ENCODE measurements around the gene KISS1R. TPM values are rescaled to one million over a fixed set of nuclear protein-coding genes. Genes with fewer than 3 reads are reported as not detected.

Gene KISS1R
- polyA plus RNA-seq, 1 donor: 0.33 TPM

GRCh38 chr19:931860-932647 is 14.9 kb downstream of the KISS1R start:
- H3K36me3 ChIP-seq (ENCODE audit: control insufficient read depth, insufficient read depth, low read length): peaks cover 71% of the 10 kb centered on the region
- H3K4me3 ChIP-seq (ENCODE audit: low read length): peak overlapping the region; percentile 2
- WGBS (ENCODE audit: insufficient coverage, low lambda C conversion rate): no CpG with 5 or more reads among the region's 32 CpGs

GRCh38 chr19:932648-933552 is 15.8 kb downstream of the KISS1R start:
- DNase-seq: peak in 1 of 2 donors; percentile 59

More at GRCh38 chr19:931860-932647, 14.9 kb downstream of the KISS1R start:
- Histone ChIP-seq H3K4me1 (ENCODE audit: control insufficient read depth, insufficient read depth, low read length) (peaks cover 49% of the 10 kb centered on the region), H3K9me3 (ENCODE audit: control insufficient read depth, low read depth, low read length) (peaks cover 8% of the 10 kb centered on the region), H3K27ac (ENCODE audit: low read length) (peak overlapping the region; percentile 72), H3K27me3 (ENCODE audit: control insufficient read depth, insufficient read depth, low read length) (no peaks in the 10 kb centered on the region)
- no peak for DNase-seq

DNA sequence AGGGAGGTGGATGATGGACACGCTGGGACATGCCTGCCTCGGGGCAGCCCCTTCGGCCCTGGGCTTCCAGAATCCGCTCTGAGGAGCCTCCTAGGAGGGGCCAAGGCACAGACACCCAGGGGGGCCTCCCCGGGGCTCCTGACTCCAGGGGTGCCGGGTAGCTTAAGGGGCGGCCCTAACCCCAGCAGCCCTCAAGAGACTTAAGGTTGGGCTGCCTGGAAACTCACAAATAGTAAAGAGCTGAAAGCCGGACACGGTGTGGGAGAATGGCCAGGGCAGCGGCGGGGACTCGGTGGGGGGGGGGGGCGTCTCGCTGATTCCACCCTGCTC is 16.4 kb downstream of the KISS1R start:
- H3K9me3 ChIP-seq (ENCODE audit: control insufficient read depth, low read depth, low read length): peaks cover 8% of the 10 kb centered on the region
- H3K4me3 ChIP-seq (ENCODE audit: low read length): peak overlapping the region; percentile 26
- peak overlapping the region; percentile 72 for H3K27ac ChIP-seq (ENCODE audit: low read length)
- WGBS (ENCODE audit: insufficient coverage, low lambda C conversion rate): no CpG with 5 or more reads among the region's 14 CpGs
- no peaks in the 10 kb centered on the region for H3K27me3 ChIP-seq (ENCODE audit: control insufficient read depth, insufficient read depth, low read length)
- peaks cover 52% of the 10 kb centered on the region for H3K4me1 ChIP-seq (ENCODE audit: control insufficient read depth, insufficient read depth, low read length)
- DNase-seq: no peak
- H3K36me3 ChIP-seq (ENCODE audit: control insufficient read depth, insufficient read depth, low read length): peaks cover 81% of the 10 kb centered on the region

More at GRCh38 chr19:932648-933552, 15.8 kb downstream of the KISS1R start:
- no CpG with 5 or more reads among the region's 54 CpGs for WGBS (ENCODE audit: insufficient coverage, low lambda C conversion rate)
- H3K27ac ChIP-seq (ENCODE audit: low read length): peak overlapping the region; percentile 72
- peak overlapping the region; percentile 26 for H3K4me3 ChIP-seq (ENCODE audit: low read length)
- peaks cover 8% of the 10 kb centered on the region for H3K9me3 ChIP-seq (ENCODE audit: control insufficient read depth, low read depth, low read length)
- H3K4me1 ChIP-seq (ENCODE audit: control insufficient read depth, insufficient read depth, low read length): peaks cover 49% of the 10 kb centered on the region
- no peaks in the 10 kb centered on the region for H3K27me3 ChIP-seq (ENCODE audit: control insufficient read depth, insufficient read depth, low read length)
- peaks cover 76% of the 10 kb centered on the region for H3K36me3 ChIP-seq (ENCODE audit: control insufficient read depth, insufficient read depth, low read length)

DNA sequence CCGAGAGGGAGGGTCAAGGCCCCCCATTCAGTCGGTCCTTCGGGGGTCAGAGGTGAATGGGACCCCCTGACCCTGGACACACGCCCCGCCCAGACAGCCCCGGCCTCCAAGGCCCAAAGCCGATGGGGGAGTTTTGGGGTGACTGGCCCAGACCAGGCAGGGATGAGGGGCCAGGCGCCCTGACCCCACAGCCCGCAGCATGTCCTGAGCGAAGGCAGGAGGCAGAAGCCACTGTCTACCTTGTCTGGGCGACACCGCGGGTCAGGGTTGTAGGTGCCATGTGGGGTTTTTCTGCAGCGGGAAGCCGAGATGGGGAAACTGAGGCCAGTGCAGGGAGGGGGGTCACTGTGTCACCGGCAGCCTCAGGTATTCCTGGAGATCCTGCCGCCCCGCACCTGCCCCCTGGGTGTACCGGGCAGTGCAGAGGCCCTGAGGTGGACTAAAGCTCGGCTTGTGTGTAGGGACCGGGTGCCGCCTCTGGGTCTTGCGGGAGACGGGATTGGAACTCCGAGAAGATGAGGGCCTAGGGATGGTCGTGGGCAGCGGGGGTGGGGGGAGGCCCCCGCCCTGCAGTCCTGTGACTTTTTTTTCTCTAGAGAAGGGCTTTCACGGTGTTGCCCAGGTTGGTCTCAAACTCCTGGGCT is 17.2 kb downstream of the KISS1R start:
- WGBS (ENCODE audit: insufficient coverage, low lambda C conversion rate): no CpG with 5 or more reads among the region's 29 CpGs
- H3K9me3 ChIP-seq (ENCODE audit: control insufficient read depth, low read depth, low read length): peaks cover 8% of the 10 kb centered on the region
- H3K4me1 ChIP-seq (ENCODE audit: control insufficient read depth, insufficient read depth, low read length): peaks cover 52% of the 10 kb centered on the region
- H3K4me3 ChIP-seq (ENCODE audit: low read length): peak overlapping the region; percentile 4
- peaks cover 82% of the 10 kb centered on the region for H3K36me3 ChIP-seq (ENCODE audit: control insufficient read depth, insufficient read depth, low read length)
- no peak for DNase-seq
- H3K27ac ChIP-seq (ENCODE audit: low read length): peak overlapping the region; percentile 72
- H3K27me3 ChIP-seq (ENCODE audit: control insufficient read depth, insufficient read depth, low read length): no peaks in the 10 kb centered on the region

GRCh38 chr19:934865-935479 is 17.8 kb downstream of the KISS1R start:
- H3K4me1 ChIP-seq (ENCODE audit: control insufficient read depth, insufficient read depth, low read length): peaks cover 54% of the 10 kb centered on the region
- H3K27me3 ChIP-seq (ENCODE audit: control insufficient read depth, insufficient read depth, low read length): no peaks in the 10 kb centered on the region
- WGBS (ENCODE audit: insufficient coverage, low lambda C conversion rate): no CpG with 5 or more reads among the region's 31 CpGs
- peak; percentile 76 to 85 for DNase-seq
- H3K27ac ChIP-seq (ENCODE audit: low read length): peak overlapping the region; percentile 72
- H3K9me3 ChIP-seq (ENCODE audit: control insufficient read depth, low read depth, low read length): peaks cover 10% of the 10 kb centered on the region
- peak overlapping the region; percentile 4 for H3K4me3 ChIP-seq (ENCODE audit: low read length)
- peaks cover 83% of the 10 kb centered on the region for H3K36me3 ChIP-seq (ENCODE audit: control insufficient read depth, insufficient read depth, low read length)

DNA sequence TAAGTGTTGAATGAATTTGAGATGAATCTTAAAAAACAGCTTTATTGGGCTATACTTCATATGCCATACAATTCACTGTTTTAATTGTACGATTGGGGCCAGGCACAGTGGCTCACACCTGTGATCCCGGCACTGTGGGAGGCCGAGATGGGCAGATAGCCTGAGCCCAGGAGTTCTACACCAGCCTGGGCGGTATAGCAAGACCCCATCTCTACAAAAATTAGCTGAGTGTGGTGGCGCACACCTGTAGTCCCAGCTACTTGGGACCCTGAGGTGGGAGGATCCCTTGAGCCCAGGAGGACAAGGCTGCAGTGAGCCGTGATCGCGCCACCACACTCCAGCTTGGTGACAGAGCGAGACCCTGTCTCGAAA is 19.0 kb downstream of the KISS1R start:
- WGBS (ENCODE audit: insufficient coverage, low lambda C conversion rate): no CpG with 5 or more reads among the region's 10 CpGs

GRCh38 chr19:937259-937694 is 20.1 kb downstream of the KISS1R start:
- whole genome bisulfite sequencing (ENCODE audit: insufficient coverage, low lambda C conversion rate): no CpG with 5 or more reads among the region's 16 CpGs
- Histone ChIP-seq H3K27ac (ENCODE audit: low read length) (no peak overlapping the region), H3K4me3 (ENCODE audit: low read length) (no peak overlapping the region), H3K4me1 (ENCODE audit: control insufficient read depth, insufficient read depth, low read length) (peaks cover 53% of the 10 kb centered on the region), H3K9me3 (ENCODE audit: control insufficient read depth, low read depth, low read length) (peaks cover 20% of the 10 kb centered on the region), H3K27me3 (ENCODE audit: control insufficient read depth, insufficient read depth, low read length) (no peaks in the 10 kb centered on the region), H3K36me3 (ENCODE audit: control insufficient read depth, insufficient read depth, low read length) (peaks cover 82% of the 10 kb centered on the region)
- DNase-seq: peak in 1 of 2 donors; percentile 46

More for the DNA sequence above, 19.0 kb downstream of the KISS1R start:
- Histone ChIP-seq H3K36me3 (ENCODE audit: control insufficient read depth, insufficient read depth, low read length) (peaks cover 80% of the 10 kb centered on the region), H3K4me3 (ENCODE audit: low read length) (no peak overlapping the region), H3K27ac (ENCODE audit: low read length) (no peak overlapping the region), H3K9me3 (ENCODE audit: control insufficient read depth, low read depth, low read length) (peaks cover 13% of the 10 kb centered on the region), H3K27me3 (ENCODE audit: control insufficient read depth, insufficient read depth, low read length) (no peaks in the 10 kb centered on the region), H3K4me1 (ENCODE audit: control insufficient read depth, insufficient read depth, low read length) (peaks cover 60% of the 10 kb centered on the region)
- no peak for DNase-seq

GRCh38 chr19:938233-938923 is 21.2 kb downstream of the KISS1R start:
- H3K27me3 ChIP-seq (ENCODE audit: control insufficient read depth, insufficient read depth, low read length): no peaks in the 10 kb centered on the region
- peaks cover 47% of the 10 kb centered on the region for H3K4me1 ChIP-seq (ENCODE audit: control insufficient read depth, insufficient read depth, low read length)
- H3K9me3 ChIP-seq (ENCODE audit: control insufficient read depth, low read depth, low read length): peaks cover 23% of the 10 kb centered on the region
- peaks cover 80% of the 10 kb centered on the region for H3K36me3 ChIP-seq (ENCODE audit: control insufficient read depth, insufficient read depth, low read length)
- 60% methylated on average over 2 of the region's 23 CpGs for WGBS (ENCODE audit: insufficient coverage, low lambda C conversion rate)
- DNase-seq: peak in 1 of 2 donors; percentile 45
- H3K27ac ChIP-seq (ENCODE audit: low read length): peak overlapping the region; percentile 11
- no peak overlapping the region for H3K4me3 ChIP-seq (ENCODE audit: low read length)

GRCh38 chr19:939439-939838 is 22.3 kb downstream of the KISS1R start:
- H3K27ac ChIP-seq (ENCODE audit: low read length): peak overlapping the region; percentile 62
- peaks cover 76% of the 10 kb centered on the region for H3K36me3 ChIP-seq (ENCODE audit: control insufficient read depth, insufficient read depth, low read length)
- no peak for DNase-seq
- WGBS (ENCODE audit: insufficient coverage, low lambda C conversion rate): no CpG with 5 or more reads among the region's 22 CpGs
- no peak overlapping the region for H3K4me3 ChIP-seq (ENCODE audit: low read length)
- H3K9me3 ChIP-seq (ENCODE audit: control insufficient read depth, low read depth, low read length): peaks cover 23% of the 10 kb centered on the region
- peaks cover 45% of the 10 kb centered on the region for H3K4me1 ChIP-seq (ENCODE audit: control insufficient read depth, insufficient read depth, low read length)
- no peaks in the 10 kb centered on the region for H3K27me3 ChIP-seq (ENCODE audit: control insufficient read depth, insufficient read depth, low read length)

Measured in large intestine (tissue), 3 donors.